HepG2 (cell line): ENCODE measurements around the gene STX10. TPM values are rescaled to one million over a fixed set of nuclear protein-coding genes. Genes with fewer than 3 reads are reported as not detected.

Source experiments
- ARNT ChIP-seq: fragments of 450-650 bp; IDR thresholded peaks from 2 replicates; pipeline ENCODE4 v1.6.1; 2017
- ATAD3A ChIP-seq: sonication (generic); formaldehyde crosslinking; IDR thresholded peaks from 2 replicates; pipeline ENCODE4 v1.4.0; 2020; ENCODE audit warnings: missing genetic modification reagents
- HHEX ChIP-seq: IDR thresholded peaks from 2 replicates; pipeline ENCODE4 v1.6.1; 2016; ENCODE audit warnings: control low read depth
- NCOA2 ChIP-seq: sonication (generic); formaldehyde crosslinking; IDR thresholded peaks from 2 replicates; pipeline ENCODE4 v1.8.0; 2022; ENCODE audit warnings: inconsistent platforms
- NKX3-1 ChIP-seq: sonication (generic); formaldehyde crosslinking; IDR thresholded peaks from 2 replicates; pipeline ENCODE4 v1.5.0; 2020; ENCODE audit warnings: missing genetic modification reagents
- SMAD3 ChIP-seq: sonication (generic); formaldehyde crosslinking; IDR thresholded peaks from 2 replicates; pipeline ENCODE4 v1.4.0; 2020; ENCODE audit warnings: missing genetic modification reagents
- YEATS4 ChIP-seq: sonication (generic); formaldehyde crosslinking; IDR thresholded peaks from 2 replicates; pipeline ENCODE4 v1.4.0; 2020; ENCODE audit warnings: missing genetic modification reagents, borderline replicate concordance
- ZFP36 ChIP-seq: fragments of 150-350 bp; IDR thresholded peaks from 2 replicates; pipeline ENCODE4 v1.6.1; 2018; ENCODE audit warnings: borderline replicate concordance, low read length, low read depth; ENCODE audit not compliant: partially characterized antibody
- ZNF160 ChIP-seq: sonication (generic); formaldehyde crosslinking; IDR thresholded peaks from 2 replicates; pipeline ENCODE4 v1.8.0; 2022; ENCODE audit warnings: mild to moderate bottlenecking, inconsistent platforms, missing genetic modification reagents
- ZNF232 ChIP-seq: sonication (generic); formaldehyde crosslinking; IDR thresholded peaks from 2 replicates; pipeline ENCODE4 v1.4.0; 2020; ENCODE audit warnings: missing genetic modification reagents, borderline replicate concordance
- ZNF235 ChIP-seq: sonication (generic); formaldehyde crosslinking; IDR thresholded peaks from 2 replicates; pipeline ENCODE4 v1.8.1; 2023; ENCODE audit warnings: mild to moderate bottlenecking, missing genetic modification reagents, borderline replicate concordance
- ZNF354B ChIP-seq: sonication (generic); formaldehyde crosslinking; IDR thresholded peaks from 2 replicates; pipeline ENCODE4 v1.8.0; 2022; ENCODE audit warnings: mild to moderate bottlenecking, missing genetic modification reagents
- ZNF383 ChIP-seq: sonication (generic); formaldehyde crosslinking; IDR thresholded peaks from 2 replicates; pipeline ENCODE4 v1.4.0; 2020; ENCODE audit warnings: missing genetic modification reagents, mild to moderate bottlenecking, borderline replicate concordance
- ZNF670 ChIP-seq: sonication (generic); formaldehyde crosslinking; IDR thresholded peaks from 2 replicates; pipeline ENCODE4 v1.8.0; 2022; ENCODE audit warnings: mild to moderate bottlenecking, missing genetic modification reagents, borderline replicate concordance
- ZNF7 ChIP-seq: IDR thresholded peaks from 2 replicates; pipeline ENCODE4 v1.6.1; 2016; ENCODE audit warnings: missing biosample characterization, missing genetic modification reagents
- ZNF761 ChIP-seq: sonication (generic); formaldehyde crosslinking; conservative IDR thresholded peaks from 2 replicates; pipeline ENCODE4 v1.4.0; 2020; ENCODE audit warnings: mild to moderate bottlenecking, missing genetic modification reagents
- ZNF777 ChIP-seq: sonication (generic); formaldehyde crosslinking; IDR thresholded peaks from 2 replicates; pipeline ENCODE4 v1.4.0; 2020; ENCODE audit warnings: missing genetic modification reagents
- polyA plus RNA-seq, 8 experiments: library from polyadenylated mRNA; depleted of rRNA in 3 of 8; stranded (reverse) in 7 of 8; unstranded in 1 of 8; fragments of >200 nt; fragmentation: Illumina TruSeq in 4 of 8; extraction: Trizol in 4 of 8; gene quantifications; 2 replicates each; pipeline versions ENCODE4 v1.2.1 to v1.2.3, GENCODE V29; 2011 to 2016; ENCODE audit warnings: low read depth in 4 of 8, missing spikeins in 1 of 8, mixed read lengths in 1 of 8; ENCODE audit not compliant: insufficient read depth in 1 of 8
- total RNA-seq, 5 experiments: library from RNA; depleted of rRNA; stranded (reverse); fragments of >200 nt; fragmentation: Illumina TruSeq; extraction: Trizol; gene quantifications; 2 replicates each; pipeline ENCODE4 v1.2.3, GENCODE V29; 2016; ENCODE audit warnings: low read depth in 1 of 5
- TF ChIP-seq, protein P1 (sequence below): IDR thresholded peaks from 2 replicates; pipeline ENCODE4 v1.6.1; 2016; ENCODE audit warnings: low read depth, borderline replicate concordance
- TF ChIP-seq, protein P2 (sequence below): sonication (generic); formaldehyde crosslinking; IDR thresholded peaks from 2 replicates; pipeline ENCODE4 v1.4.0; 2020; ENCODE audit warnings: missing genetic modification reagents, borderline replicate concordance
- TF ChIP-seq, protein P3 (sequence below): sonication (generic); formaldehyde crosslinking; IDR thresholded peaks from 2 replicates; pipeline ENCODE4 v1.4.0; 2020; ENCODE audit warnings: mild to moderate bottlenecking, missing genetic modification reagents
- TF ChIP-seq, protein P4 (sequence below): sonication (generic); formaldehyde crosslinking; IDR thresholded peaks from 2 replicates; pipeline ENCODE4 v1.4.0; 2020; ENCODE audit warnings: missing genetic modification reagents
- TF ChIP-seq, protein P5 (sequence below): sonication (generic); formaldehyde crosslinking; IDR thresholded peaks from 2 replicates; pipeline ENCODE4 v1.4.0; 2020; ENCODE audit warnings: missing genetic modification reagents
- TF ChIP-seq, protein P6 (sequence below): sonication (generic); formaldehyde crosslinking; IDR thresholded peaks from 2 replicates; pipeline ENCODE4 v1.4.0; 2020; ENCODE audit warnings: missing genetic modification reagents

STX10 gene
- total and polyA plus RNA-seq, 2 of the 13 experiments (the other 11 are each of a cell fraction or from before 2014, with no cell fraction given), result 47.9 to 66.4 TPM

DNA sequence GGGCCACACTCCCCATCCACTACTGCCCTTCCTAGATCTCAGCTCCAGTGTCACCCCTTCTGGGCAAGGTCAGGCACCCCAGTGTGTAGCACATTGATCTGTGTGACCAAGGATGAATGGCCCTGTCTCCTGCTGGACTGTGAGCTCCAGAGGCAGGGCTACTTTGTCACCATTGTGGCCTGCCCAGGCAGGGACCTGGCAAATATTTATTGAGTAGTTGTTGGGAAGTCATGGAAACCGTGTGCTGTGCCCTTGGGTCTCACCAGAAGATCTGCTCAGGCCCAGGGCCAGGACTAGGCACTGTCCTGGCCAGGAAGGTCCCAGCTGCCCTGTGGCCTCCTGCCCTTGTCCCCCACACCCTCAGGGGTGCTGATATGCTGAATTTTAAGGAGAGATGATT, 21.6 kb downstream of the STX10 start (continued):
- TF ChIP-seq, protein P1, sequence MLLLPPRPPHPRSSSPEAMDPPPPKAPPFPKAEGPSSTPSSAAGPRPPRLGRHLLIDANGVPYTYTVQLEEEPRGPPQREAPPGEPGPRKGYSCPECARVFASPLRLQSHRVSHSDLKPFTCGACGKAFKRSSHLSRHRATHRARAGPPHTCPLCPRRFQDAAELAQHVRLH (CRISPR knock-in tag), result 0 out of 2 replicates have a peak, but pooled peaks have one; percentile 25
- TF ChIP-seq SMAD3 (CRISPR knock-in tag) (no peak), ZNF354B (CRISPR knock-in tag) (no peak), ZNF235 (no peak), NCOA2 (CRISPR knock-in tag) (peak; percentile 68), YEATS4 (CRISPR knock-in tag) (no peak), ZNF761 (CRISPR knock-in tag) (no peak), ARNT (no peak), ATAD3A (CRISPR knock-in tag) (no peak), ZNF383 (CRISPR knock-in tag) (no peak), ZNF160 (no peak), ZNF670 (CRISPR knock-in tag) (no peak), ZFP36 (no peak), NKX3-1 (CRISPR knock-in tag) (no peak), ZNF7 (CRISPR knock-in tag) (no peak), ZNF232 (CRISPR knock-in tag) (no peak), ZNF777 (CRISPR knock-in tag) (no peak), HHEX (CRISPR knock-in tag) (no peak)
- TF ChIP-seq, protein P2, sequence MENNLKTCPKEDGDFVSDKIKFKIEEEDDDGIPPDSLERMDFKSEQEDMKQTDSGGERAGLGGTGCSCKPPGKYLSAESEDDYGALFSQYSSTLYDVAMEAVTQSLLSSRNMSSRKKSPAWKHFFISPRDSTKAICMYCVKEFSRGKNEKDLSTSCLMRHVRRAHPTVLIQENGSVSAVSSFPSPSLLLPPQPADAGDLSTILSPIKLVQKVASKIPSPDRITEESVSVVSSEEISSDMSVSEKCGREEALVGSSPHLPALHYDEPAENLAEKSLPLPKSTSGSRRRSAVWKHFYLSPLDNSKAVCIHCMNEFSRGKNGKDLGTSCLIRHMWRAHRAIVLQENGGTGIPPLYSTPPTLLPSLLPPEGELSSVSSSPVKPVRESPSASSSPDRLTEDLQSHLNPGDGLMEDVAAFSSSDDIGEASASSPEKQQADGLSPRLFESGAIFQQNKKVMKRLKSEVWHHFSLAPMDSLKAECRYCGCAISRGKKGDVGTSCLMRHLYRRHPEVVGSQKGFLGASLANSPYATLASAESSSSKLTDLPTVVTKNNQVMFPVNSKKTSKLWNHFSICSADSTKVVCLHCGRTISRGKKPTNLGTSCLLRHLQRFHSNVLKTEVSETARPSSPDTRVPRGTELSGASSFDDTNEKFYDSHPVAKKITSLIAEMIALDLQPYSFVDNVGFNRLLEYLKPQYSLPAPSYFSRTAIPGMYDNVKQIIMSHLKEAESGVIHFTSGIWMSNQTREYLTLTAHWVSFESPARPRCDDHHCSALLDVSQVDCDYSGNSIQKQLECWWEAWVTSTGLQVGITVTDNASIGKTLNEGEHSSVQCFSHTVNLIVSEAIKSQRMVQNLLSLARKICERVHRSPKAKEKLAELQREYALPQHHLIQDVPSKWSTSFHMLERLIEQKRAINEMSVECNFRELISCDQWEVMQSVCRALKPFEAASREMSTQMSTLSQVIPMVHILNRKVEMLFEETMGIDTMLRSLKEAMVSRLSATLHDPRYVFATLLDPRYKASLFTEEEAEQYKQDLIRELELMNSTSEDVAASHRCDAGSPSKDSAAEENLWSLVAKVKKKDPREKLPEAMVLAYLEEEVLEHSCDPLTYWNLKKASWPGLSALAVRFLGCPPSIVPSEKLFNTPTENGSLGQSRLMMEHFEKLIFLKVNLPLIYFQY, result peak; percentile 62; the same call in 1 of the 2 replicates
- TF ChIP-seq, protein P3, sequence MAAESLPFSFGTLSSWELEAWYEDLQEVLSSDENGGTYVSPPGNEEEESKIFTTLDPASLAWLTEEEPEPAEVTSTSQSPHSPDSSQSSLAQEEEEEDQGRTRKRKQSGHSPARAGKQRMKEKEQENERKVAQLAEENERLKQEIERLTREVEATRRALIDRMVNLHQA, result no peak
- TF ChIP-seq, protein P4, sequence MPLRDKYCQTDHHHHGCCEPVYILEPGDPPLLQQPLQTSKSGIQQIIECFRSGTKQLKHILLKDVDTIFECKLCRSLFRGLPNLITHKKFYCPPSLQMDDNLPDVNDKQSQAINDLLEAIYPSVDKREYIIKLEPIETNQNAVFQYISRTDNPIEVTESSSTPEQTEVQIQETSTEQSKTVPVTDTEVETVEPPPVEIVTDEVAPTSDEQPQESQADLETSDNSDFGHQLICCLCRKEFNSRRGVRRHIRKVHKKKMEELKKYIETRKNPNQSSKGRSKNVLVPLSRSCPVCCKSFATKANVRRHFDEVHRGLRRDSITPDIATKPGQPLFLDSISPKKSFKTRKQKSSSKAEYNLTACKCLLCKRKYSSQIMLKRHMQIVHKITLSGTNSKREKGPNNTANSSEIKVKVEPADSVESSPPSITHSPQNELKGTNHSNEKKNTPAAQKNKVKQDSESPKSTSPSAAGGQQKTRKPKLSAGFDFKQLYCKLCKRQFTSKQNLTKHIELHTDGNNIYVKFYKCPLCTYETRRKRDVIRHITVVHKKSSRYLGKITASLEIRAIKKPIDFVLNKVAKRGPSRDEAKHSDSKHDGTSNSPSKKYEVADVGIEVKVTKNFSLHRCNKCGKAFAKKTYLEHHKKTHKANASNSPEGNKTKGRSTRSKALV (CRISPR knock-in tag), result no peak
- TF ChIP-seq, protein P5, sequence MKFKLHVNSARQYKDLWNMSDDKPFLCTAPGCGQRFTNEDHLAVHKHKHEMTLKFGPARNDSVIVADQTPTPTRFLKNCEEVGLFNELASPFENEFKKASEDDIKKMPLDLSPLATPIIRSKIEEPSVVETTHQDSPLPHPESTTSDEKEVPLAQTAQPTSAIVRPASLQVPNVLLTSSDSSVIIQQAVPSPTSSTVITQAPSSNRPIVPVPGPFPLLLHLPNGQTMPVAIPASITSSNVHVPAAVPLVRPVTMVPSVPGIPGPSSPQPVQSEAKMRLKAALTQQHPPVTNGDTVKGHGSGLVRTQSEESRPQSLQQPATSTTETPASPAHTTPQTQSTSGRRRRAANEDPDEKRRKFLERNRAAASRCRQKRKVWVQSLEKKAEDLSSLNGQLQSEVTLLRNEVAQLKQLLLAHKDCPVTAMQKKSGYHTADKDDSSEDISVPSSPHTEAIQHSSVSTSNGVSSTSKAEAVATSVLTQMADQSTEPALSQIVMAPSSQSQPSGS (CRISPR knock-in tag), result no peak
- TF ChIP-seq, protein P6, sequence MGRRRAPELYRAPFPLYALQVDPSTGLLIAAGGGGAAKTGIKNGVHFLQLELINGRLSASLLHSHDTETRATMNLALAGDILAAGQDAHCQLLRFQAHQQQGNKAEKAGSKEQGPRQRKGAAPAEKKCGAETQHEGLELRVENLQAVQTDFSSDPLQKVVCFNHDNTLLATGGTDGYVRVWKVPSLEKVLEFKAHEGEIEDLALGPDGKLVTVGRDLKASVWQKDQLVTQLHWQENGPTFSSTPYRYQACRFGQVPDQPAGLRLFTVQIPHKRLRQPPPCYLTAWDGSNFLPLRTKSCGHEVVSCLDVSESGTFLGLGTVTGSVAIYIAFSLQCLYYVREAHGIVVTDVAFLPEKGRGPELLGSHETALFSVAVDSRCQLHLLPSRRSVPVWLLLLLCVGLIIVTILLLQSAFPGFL (CRISPR knock-in tag), result no peak
